K562 (cell line): Measurements from ENCODE around the gene AGFG1. TPM values are rescaled to one million over a fixed set of nuclear protein-coding genes. Genes with fewer than 3 reads are reported as not detected.

Experiments
- ATAC-seq: fragments of 200-7000 bp; cut with Tn5 transposase; 3 replicates; pipeline ENCODE4 v1.9.1; 2020; ENCODE audit warnings: moderate library complexity
- BruUV-seq: library from RNA; stranded (reverse); fragments of 400-500 nt; replicated peaks from 2 replicates; lab custom pipeline; 2021; lab: Mats Ljungman, UMichigan
- CTCF ChIA-PET: fragments of 300-600 bp; formaldehyde crosslinking; extraction: SDS; loops from one replicate; lab custom pipeline; 2021; ENCODE audit warnings: low intra/inter-chr PET ratio; lab: Yijun Ruan, JAX
- POLR2A ChIA-PET: fragments of 300-600, 350-650 bp; sonication (Branson Sonifier 250); formaldehyde crosslinking; extraction: SDS; loops from one replicate; lab custom pipeline; 2021; ENCODE audit warnings: antibody characterized with exemption, inconsistent platforms; lab: Yijun Ruan, JAX
- DNase-seq, 4 experiments: peaks; one replicate each; pipeline versions ENCODE4 v3.0.0 to v3.0.0-alpha.2; 2011 to 2018; ENCODE audit warnings: low spot score in 3 of 4, mixed read lengths in 3 of 4; ENCODE audit errors: extremely low read depth in 1 of 4
- FAIRE-seq: peaks from 2 replicates; lab custom pipeline; 2011; peaks lifted over from hg19 to GRCh38; lab: Jason Lieb, UNC
- H2AFZ ChIP-seq: 2 replicates; pipeline ENCODE4 v1.6.0; 2011; ENCODE audit warnings: low read depth, low read length, control low read depth, inconsistent platforms
- H3K27ac ChIP-seq: fragments of 200-600 bp; 3 replicates; pipeline ENCODE4 v1.8.0; 2011; ENCODE audit warnings: low read depth, mild to moderate bottlenecking, control low read depth, inconsistent platforms, low read length, moderate library complexity, mixed read lengths; ENCODE audit errors: extremely low read depth
- H3K27me3 ChIP-seq, 2 experiments: fragments of 300-600 bp in 1 of 2; 2 replicates in 1 of 2; 3 replicates in 1 of 2; pipeline versions ENCODE4 v1.6.0 to v1.8.0; 2011; ENCODE audit warnings: inconsistent platforms in 2 of 2, low read length in 2 of 2, mild to moderate bottlenecking in 1 of 2, mixed read lengths in 1 of 2, moderate library complexity in 1 of 2; ENCODE audit not compliant: control insufficient read depth in 2 of 2, insufficient read depth in 2 of 2
- H3K36me3 ChIP-seq: fragments of 300-600 bp; 3 replicates; pipeline ENCODE4 v1.8.0; 2011; ENCODE audit warnings: mild to moderate bottlenecking, low read length, inconsistent platforms; ENCODE audit not compliant: control insufficient read depth, insufficient read depth
- H3K4me1 ChIP-seq, 2 experiments: fragments of 200-600 bp in 1 of 2; replicated peaks in 1 of 2; 2 replicates in 1 of 2; 3 replicates in 1 of 2; pipeline versions ENCODE4 v1.5.1 to v1.8.0; 2011; ENCODE audit warnings: inconsistent platforms in 2 of 2, low read length in 2 of 2, mild to moderate bottlenecking in 1 of 2, mixed read lengths in 1 of 2, moderate library complexity in 1 of 2; ENCODE audit not compliant: control insufficient read depth in 2 of 2, insufficient read depth in 2 of 2
- H3K4me2 ChIP-seq: 2 replicates; pipeline ENCODE4 v1.6.1; 2011; ENCODE audit warnings: low read length, control low read depth, inconsistent platforms, mixed read lengths; ENCODE audit not compliant: insufficient read depth
- H3K4me3 ChIP-seq: fragments of 200-600 bp; sonication (generic), shearing (Covaris generic); 2 replicates; pipeline ENCODE4 v1.5.1; 2016; ENCODE audit warnings: control low read depth, inconsistent platforms
- H3K79me2 ChIP-seq: fragments of 200-600 bp; 3 replicates; pipeline ENCODE4 v1.8.0; 2011; ENCODE audit warnings: low read length, inconsistent platforms; ENCODE audit not compliant: control insufficient read depth, insufficient read depth
- H3K9ac ChIP-seq, 2 experiments: 2 replicates each; pipeline versions ENCODE4 v1.6.0 to v1.6.1; 2011; ENCODE audit warnings: low read depth in 2 of 2, low read length in 2 of 2, control low read depth in 1 of 2, inconsistent platforms in 1 of 2, mild to moderate bottlenecking in 1 of 2, mixed read lengths in 1 of 2; ENCODE audit not compliant: insufficient read depth in 1 of 2
- H3K9me1 ChIP-seq: one replicate; pipeline ENCODE4 v1.6.0; 2011; ENCODE audit warnings: inconsistent platforms, mild to moderate bottlenecking, low read length, moderate library complexity; ENCODE audit not compliant: control insufficient read depth, insufficient read depth
- H3K9me3 ChIP-seq: replicated peaks from 2 replicates; pipeline ENCODE4 v1.5.1; 2011; ENCODE audit warnings: low read depth, low read length, inconsistent platforms; ENCODE audit not compliant: control insufficient read depth, insufficient read depth
- H4K20me1 ChIP-seq: replicated peaks from 2 replicates; pipeline ENCODE4 v1.6.1; 2011; ENCODE audit warnings: low read length, inconsistent platforms, mixed read lengths; ENCODE audit not compliant: control insufficient read depth, insufficient read depth
- ATF1 ChIP-seq, 2 experiments: fragments of 450-650 bp in 1 of 2; IDR thresholded peaks; 2 replicates each; pipeline ENCODE4 v1.6.1; 2016; ENCODE audit warnings: missing compliant biosample characterization in 1 of 2, missing genetic modification characterization in 1 of 2
- DACH1 ChIP-seq: fragments of 450-650 bp; IDR thresholded peaks from 2 replicates; pipeline ENCODE4 v1.6.1; 2018; ENCODE audit not compliant: partially characterized antibody
- HMGN3 ChIP-seq: IDR thresholded peaks from 2 replicates; pipeline ENCODE4 v1.6.1; 2011; ENCODE audit warnings: borderline replicate concordance, low read depth, mild to moderate bottlenecking, mixed read lengths, low read length; ENCODE audit not compliant: insufficient read length; ENCODE audit errors: extremely low read depth
- POLR2A ChIP-seq: fragments of 450-650 bp; conservative IDR thresholded peaks from 2 replicates; pipeline ENCODE4 v1.6.1; 2016
- SNRNP70 ChIP-seq: fragments of 200-400 bp; formaldehyde crosslinking; optimal IDR thresholded peaks from 2 replicates; pipeline ENCODE3; 2017; ENCODE audit warnings: low read depth, low read length
- TAF1 ChIP-seq: IDR thresholded peaks from 2 replicates; pipeline ENCODE4 v1.6.1; 2011; ENCODE audit warnings: mild to moderate bottlenecking, low read length, moderate library complexity; ENCODE audit not compliant: insufficient read depth, control insufficient read depth, severe bottlenecking; ENCODE audit errors: extremely low read depth
- TEAD1 ChIP-seq, 2 experiments: fragments of 450-650 bp in 1 of 2; sonication (generic) in 1 of 2; formaldehyde crosslinking; IDR thresholded peaks; 2 replicates each; pipeline versions ENCODE4 v1.4.0 to v1.8.0; 2020 to 2022; ENCODE audit warnings: mild to moderate bottlenecking in 2 of 2, missing genetic modification reagents in 1 of 2
- TEAD2 ChIP-seq: fragments of 450-650 bp; IDR thresholded peaks from 2 replicates; pipeline ENCODE4 v1.6.1; 2016; ENCODE audit warnings: missing genetic modification characterization, control low read depth, missing compliant biosample characterization
- U2AF2 ChIP-seq: fragments of 200-400 bp; formaldehyde crosslinking; optimal IDR thresholded peaks from 2 replicates; pipeline ENCODE3; 2017; ENCODE audit warnings: low read depth, mild to moderate bottlenecking, low read length
- ZNF274 ChIP-seq: IDR thresholded peaks from 2 replicates; pipeline ENCODE4 v1.6.1; 2011; ENCODE audit warnings: low read depth, mild to moderate bottlenecking, low read length, moderate library complexity, borderline replicate concordance
- WGBS: fragments of 100-300 bp; shearing (Covaris generic); methylation state at CpG from one replicate; pipeline ENCODE4 v1.1.6; 2016; ENCODE audit warnings: low coverage, mixed read lengths; ENCODE audit not compliant: insufficient coverage; ENCODE audit errors: missing lambda C conversion rate; 5-methylcytosine and 5-hydroxymethylcytosine counted together
- in situ Hi-C: fragments of 300-500 bp; cut with MboI; formaldehyde crosslinking; loops from 4 replicates; pipeline ENCODE4 v1.15.0; 2018; ENCODE audit warnings: inconsistent platforms, mixed read lengths
- intact Hi-C: fragments of 100-400 bp; cut with micrococcal nuclease; formaldehyde crosslinking; loops from 2 replicates; pipeline ENCODE4 v1.14.2; 2022
- polyA plus RNA-seq, 8 experiments: library from polyadenylated mRNA; depleted of rRNA in 4 of 8; stranded (reverse) in 5 of 8; unstranded in 3 of 8; fragments of >200 nt; fragmentation: Nextera tagmentation in 2 of 8; fragmentation: Illumina TruSeq in 1 of 8; extraction: Ambion mirVana in 2 of 8; extraction: Trizol in 1 of 8; gene quantifications; 2 replicates each; pipeline versions ENCODE4 v1.2.1 to v1.2.3, GENCODE V29; 2011 to 2014; ENCODE audit warnings: inconsistent platforms in 1 of 8, missing spikeins in 1 of 8
- total RNA-seq, 7 experiments: library from RNA; depleted of rRNA in 6 of 7; stranded (reverse); fragments of >200 nt in 6 of 7; fragmentation: Illumina TruSeq in 2 of 7; extraction: Trizol in 2 of 7; gene quantifications; 2 replicates each; pipeline versions ENCODE4 v1.2.1 to v1.2.3, GENCODE V29; 2011 to 2021; ENCODE audit warnings: low replicate concordance in 1 of 7
- TF ChIP-seq, protein P1 (sequence below): fragments of 250-450 bp; sonication (Bioruptor Pico); IDR thresholded peaks from 2 replicates; pipeline ENCODE4 v1.4.0; 2020; ENCODE audit warnings: mild to moderate bottlenecking, moderate library complexity, borderline replicate concordance

AGFG1 gene
- total and polyA plus RNA-seq, 9 of the 15 experiments (the other 6 are each of a cell fraction or from before 2014, with no cell fraction given): 11.2 to 97.5 (median 36.0) TPM

- no peaks in the 10 kb centered on the region for H3K9me3 ChIP-seq
- in situ Hi-C loops (no loop called here), intact Hi-C loops (no loop called here)
- TF ChIP-seq SNRNP70 (no peak), ATF1 (CRISPR knock-in tag; IDR thresholded peaks at IDR 0.05) (no peak), ATF1 (tag; IDR thresholded peaks at IDR 0.05) (no peak), U2AF2 (no peak), POLR2A (no peak), TAF1 (no peak), TEAD1 (CRISPR knock-in tag; IDR thresholded peaks at IDR 0.05) (no peak), HMGN3 (no peak), DACH1 (no peak), TEAD2 (no peak), ZNF274 (no peak)
- TF ChIP-seq, protein P1, sequence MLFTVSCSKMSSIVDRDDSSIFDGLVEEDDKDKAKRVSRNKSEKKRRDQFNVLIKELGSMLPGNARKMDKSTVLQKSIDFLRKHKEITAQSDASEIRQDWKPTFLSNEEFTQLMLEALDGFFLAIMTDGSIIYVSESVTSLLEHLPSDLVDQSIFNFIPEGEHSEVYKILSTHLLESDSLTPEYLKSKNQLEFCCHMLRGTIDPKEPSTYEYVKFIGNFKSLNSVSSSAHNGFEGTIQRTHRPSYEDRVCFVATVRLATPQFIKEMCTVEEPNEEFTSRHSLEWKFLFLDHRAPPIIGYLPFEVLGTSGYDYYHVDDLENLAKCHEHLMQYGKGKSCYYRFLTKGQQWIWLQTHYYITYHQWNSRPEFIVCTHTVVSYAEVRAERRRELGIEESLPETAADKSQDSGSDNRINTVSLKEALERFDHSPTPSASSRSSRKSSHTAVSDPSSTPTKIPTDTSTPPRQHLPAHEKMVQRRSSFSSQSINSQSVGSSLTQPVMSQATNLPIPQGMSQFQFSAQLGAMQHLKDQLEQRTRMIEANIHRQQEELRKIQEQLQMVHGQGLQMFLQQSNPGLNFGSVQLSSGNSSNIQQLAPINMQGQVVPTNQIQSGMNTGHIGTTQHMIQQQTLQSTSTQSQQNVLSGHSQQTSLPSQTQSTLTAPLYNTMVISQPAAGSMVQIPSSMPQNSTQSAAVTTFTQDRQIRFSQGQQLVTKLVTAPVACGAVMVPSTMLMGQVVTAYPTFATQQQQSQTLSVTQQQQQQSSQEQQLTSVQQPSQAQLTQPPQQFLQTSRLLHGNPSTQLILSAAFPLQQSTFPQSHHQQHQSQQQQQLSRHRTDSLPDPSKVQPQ (CRISPR knock-in tag): no peak
- CTCF ChIA-PET: no interaction called here
- no peak for FAIRE-seq
- ATAC-seq: no peak
- no peaks in the 10 kb centered on the region for H4K20me1 ChIP-seq
- no peak overlapping the region for H3K27ac ChIP-seq
- H3K4me1 ChIP-seq: peaks cover 17 to 18% of the 10 kb centered on the region in 2 experiments; a peak in 4 of 5 replicates
- no TSS peak for BruUV-seq
- WGBS: 84% methylated on average over 3 of the region's 4 CpGs
- DNase-seq: no peak
- no peak overlapping the region for H3K4me2 ChIP-seq
- H3K9ac ChIP-seq: no peak overlapping the region
- H3K9me1 ChIP-seq: no peaks in the 10 kb centered on the region
- no peak overlapping the region for H3K4me3 ChIP-seq
- POLR2A ChIA-PET: interaction anchor here (0.5 kb wide), 1 partner anchor 131 kb away, joined by 3 read pairs; no protein-coding TSS in a partner anchor
- H3K36me3 ChIP-seq: no peaks in the 10 kb centered on the region
- no peaks in the 10 kb centered on the region for H3K27me3 ChIP-seq
- H3K79me2 ChIP-seq: no peaks in the 10 kb centered on the region
- H2AFZ ChIP-seq: no peak overlapping the region
Measured at GRCh38 chr2:227456772-227457171, 15.2 kb upstream of the AGFG1 start.
